Glutamatergic neuron (in vitro differentiated cells): Measurements from ENCODE around the gene PRDM16. TPM values are rescaled to one million over a fixed set of nuclear protein-coding genes. Genes with fewer than 3 reads are reported as not detected.

Experiments
- DNase-seq: peaks from one replicate; pipeline ENCODE4 v3.0.0; 2022
- H3K27ac Mint-ChIP-seq: one replicate; pipeline ENCODE4 v1.8.0; 2020; ENCODE audit warnings: mild to moderate bottlenecking, mixed read lengths, inconsistent platforms; ENCODE audit not compliant: unreplicated experiment
- H3K27me3 Mint-ChIP-seq: one replicate; pipeline ENCODE4 v1.8.0; 2020; ENCODE audit warnings: mild to moderate bottlenecking, moderate library complexity, mixed read lengths, inconsistent platforms; ENCODE audit not compliant: unreplicated experiment
- H3K36me3 Mint-ChIP-seq: one replicate; pipeline ENCODE4 v1.8.0; 2020; ENCODE audit warnings: mild to moderate bottlenecking, mixed read lengths, inconsistent platforms; ENCODE audit not compliant: unreplicated experiment
- H3K4me1 Mint-ChIP-seq: one replicate; pipeline ENCODE4 v1.8.0; 2020; ENCODE audit warnings: mild to moderate bottlenecking, low read depth, mixed read lengths, inconsistent platforms; ENCODE audit not compliant: unreplicated experiment
- H3K4me3 Mint-ChIP-seq: one replicate; pipeline ENCODE4 v1.8.0; 2020; ENCODE audit warnings: mild to moderate bottlenecking, mixed read lengths, inconsistent platforms; ENCODE audit not compliant: unreplicated experiment
- H3K9me3 Mint-ChIP-seq: one replicate; pipeline ENCODE4 v1.8.0; 2020; ENCODE audit warnings: mild to moderate bottlenecking, moderate library complexity, mixed read lengths, inconsistent platforms; ENCODE audit not compliant: unreplicated experiment
- total RNA-seq: library from RNA; stranded (reverse); fragmentation: NEBNext Ultra II Directional; extraction: Animal tissue kit (Norgen Biotek cat#: 25700); gene quantifications from one replicate; pipeline ENCODE4 v1.2.1, GENCODE V29; 2021; ENCODE audit not compliant: unreplicated experiment
- TF ChIP-seq, protein P1 (sequence below): fragments of 200-600 bp; sonication (generic); IDR thresholded peaks from one replicate; pipeline ENCODE4 v1.5.0; 2021; ENCODE audit not compliant: partially characterized antibody, unreplicated experiment

The PRDM16 gene
- total RNA-seq, 1 donor from 2014 or later = 0.07 TPM

DNA sequence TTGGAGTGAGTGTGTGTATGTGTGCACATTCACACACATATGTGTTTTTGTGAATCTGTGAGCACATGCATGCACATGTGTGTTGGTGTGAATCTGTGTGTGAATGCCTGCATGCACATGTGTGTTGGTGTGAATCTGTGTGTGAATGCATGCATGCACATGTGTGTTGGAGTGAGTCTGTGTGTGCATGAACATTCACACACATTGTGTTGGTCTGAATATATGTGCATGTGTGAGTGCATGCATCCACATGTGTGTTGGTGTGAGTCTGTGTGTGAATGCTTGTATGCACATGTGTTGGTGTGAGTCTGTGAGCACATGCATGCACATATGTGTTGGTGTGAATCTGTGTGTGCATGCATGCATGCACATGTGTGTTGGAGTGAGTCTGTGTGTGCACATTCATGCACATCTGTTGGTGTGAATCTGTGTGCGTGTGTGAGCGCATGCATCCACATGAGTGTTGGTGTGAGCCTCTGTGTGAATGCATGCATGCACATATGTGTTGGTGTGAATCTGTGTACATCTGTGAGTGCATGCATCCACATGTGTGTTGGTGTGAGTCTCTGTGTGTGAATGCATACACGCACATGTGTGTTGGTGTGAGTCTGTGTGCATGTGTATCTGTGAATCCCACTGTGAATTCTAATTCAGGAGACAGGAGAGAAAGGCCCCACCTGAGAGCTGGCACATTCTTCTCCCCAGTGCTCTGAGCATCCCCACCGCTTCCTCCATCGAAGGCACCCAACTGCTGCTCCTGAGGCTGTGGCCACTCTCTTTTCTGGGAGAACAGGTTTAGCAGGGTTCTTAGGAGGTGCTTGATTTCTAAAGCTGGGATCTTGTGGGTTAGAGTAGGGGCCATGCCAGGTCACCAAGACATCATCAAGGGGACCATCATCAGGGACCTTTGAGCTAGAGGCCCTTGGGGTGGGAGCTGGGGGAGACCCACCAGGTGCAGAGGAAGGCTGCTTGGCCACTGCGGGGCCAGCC lies 267.9 kb downstream of the PRDM16 start:
- TF ChIP-seq, protein P1, sequence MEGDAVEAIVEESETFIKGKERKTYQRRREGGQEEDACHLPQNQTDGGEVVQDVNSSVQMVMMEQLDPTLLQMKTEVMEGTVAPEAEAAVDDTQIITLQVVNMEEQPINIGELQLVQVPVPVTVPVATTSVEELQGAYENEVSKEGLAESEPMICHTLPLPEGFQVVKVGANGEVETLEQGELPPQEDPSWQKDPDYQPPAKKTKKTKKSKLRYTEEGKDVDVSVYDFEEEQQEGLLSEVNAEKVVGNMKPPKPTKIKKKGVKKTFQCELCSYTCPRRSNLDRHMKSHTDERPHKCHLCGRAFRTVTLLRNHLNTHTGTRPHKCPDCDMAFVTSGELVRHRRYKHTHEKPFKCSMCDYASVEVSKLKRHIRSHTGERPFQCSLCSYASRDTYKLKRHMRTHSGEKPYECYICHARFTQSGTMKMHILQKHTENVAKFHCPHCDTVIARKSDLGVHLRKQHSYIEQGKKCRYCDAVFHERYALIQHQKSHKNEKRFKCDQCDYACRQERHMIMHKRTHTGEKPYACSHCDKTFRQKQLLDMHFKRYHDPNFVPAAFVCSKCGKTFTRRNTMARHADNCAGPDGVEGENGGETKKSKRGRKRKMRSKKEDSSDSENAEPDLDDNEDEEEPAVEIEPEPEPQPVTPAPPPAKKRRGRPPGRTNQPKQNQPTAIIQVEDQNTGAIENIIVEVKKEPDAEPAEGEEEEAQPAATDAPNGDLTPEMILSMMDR = no peak
- no peaks in the 10 kb centered on the region for H3K36me3 Mint-ChIP-seq

DNA sequence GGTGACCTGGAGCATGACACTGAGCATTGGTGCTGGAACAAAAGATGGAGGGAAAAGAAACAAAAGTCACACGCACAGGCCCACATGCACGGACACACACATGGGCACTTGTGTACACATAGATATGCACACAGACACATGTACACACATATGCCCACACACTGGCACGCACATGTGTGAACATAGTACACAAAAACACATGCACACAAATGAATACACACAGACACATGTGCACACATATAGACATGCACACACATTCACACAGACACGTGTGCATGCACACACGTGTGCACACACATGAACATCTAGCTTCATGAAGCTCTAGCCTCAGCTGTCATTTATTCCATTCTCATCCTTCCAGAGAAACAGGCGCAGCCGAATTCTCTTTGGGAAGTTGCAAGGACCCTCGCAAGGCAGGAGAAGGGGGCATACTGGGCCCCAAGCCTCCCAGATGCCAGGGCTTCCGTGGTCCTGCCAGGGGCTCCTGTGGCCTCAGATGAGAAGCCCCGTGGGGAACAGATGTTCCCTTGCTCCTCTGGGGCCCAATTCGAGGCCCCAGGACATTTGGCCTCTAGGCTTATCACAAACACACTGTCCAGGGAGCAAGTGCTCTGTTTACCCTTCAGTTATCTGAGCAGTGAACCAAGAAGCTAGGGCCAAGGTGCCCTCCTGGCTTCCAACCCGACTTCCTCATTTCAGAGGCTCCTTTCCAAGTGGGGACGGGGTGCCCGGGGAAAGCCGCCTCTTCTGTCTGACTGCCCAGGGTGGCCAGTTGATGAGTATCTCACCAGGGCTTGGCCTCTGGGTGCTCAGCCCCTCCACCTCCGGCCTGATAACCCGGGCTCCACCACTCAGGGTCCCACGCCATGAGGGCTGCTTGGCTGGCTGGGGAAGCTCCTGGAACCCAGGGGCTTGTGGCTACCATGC lies 269.1 kb downstream of the PRDM16 start:
- no peaks in the 10 kb centered on the region for H3K4me1 Mint-ChIP-seq
- H3K27ac Mint-ChIP-seq = no peak overlapping the region
- no peaks in the 10 kb centered on the region for H3K36me3 Mint-ChIP-seq
- peaks cover 2% of the 10 kb centered on the region for H3K9me3 Mint-ChIP-seq
- peaks cover 10% of the 10 kb centered on the region for H3K27me3 Mint-ChIP-seq
- no peak for DNase-seq
- TF ChIP-seq, protein P1 = no peak
- no peak overlapping the region for H3K4me3 Mint-ChIP-seq

More for the DNA sequence above, 267.9 kb downstream of the PRDM16 start:
- peaks cover 7% of the 10 kb centered on the region for H3K9me3 Mint-ChIP-seq
- H3K27me3 Mint-ChIP-seq = peaks cover 12% of the 10 kb centered on the region
- DNase-seq = no peak
- no peak overlapping the region for H3K27ac Mint-ChIP-seq
- no peak overlapping the region for H3K4me3 Mint-ChIP-seq
- H3K4me1 Mint-ChIP-seq = no peaks in the 10 kb centered on the region

- H3K27me3 Mint-ChIP-seq = peaks cover 10% of the 10 kb centered on the region
- no peaks in the 10 kb centered on the region for H3K36me3 Mint-ChIP-seq
- H3K9me3 Mint-ChIP-seq = peaks cover 2% of the 10 kb centered on the region
- H3K4me3 Mint-ChIP-seq = no peak overlapping the region
- H3K4me1 Mint-ChIP-seq = no peaks in the 10 kb centered on the region
- H3K27ac Mint-ChIP-seq = no peak overlapping the region
- DNase-seq = no peak
- TF ChIP-seq, protein P1 = no peak
Observed at GRCh38 chr1:3338725-3339070, 269.7 kb downstream of the PRDM16 start.

DNA sequence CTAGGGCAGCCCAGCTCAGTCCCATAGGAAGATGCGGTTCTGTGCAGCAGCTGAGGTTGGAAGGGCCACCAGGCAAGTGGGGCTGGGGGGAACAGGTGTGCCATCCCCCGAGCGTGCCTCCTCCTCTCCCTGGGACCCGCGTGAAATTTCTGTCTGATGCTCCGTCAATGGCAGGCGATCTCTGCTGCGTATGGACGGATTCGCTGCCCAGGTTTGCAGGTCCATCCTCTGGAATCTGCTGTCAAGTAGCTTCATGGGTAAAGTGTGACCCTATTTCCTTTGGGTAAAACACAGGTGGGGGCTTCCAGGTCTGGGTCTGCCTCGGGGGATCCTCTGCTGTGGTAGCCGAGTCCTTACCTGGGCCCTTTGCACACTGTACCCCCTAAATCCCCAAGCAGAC lies 270.9 kb downstream of the PRDM16 start:
- DNase-seq = no peak
- TF ChIP-seq, protein P1 = no peak
- H3K27ac Mint-ChIP-seq = no peak overlapping the region
- no peaks in the 10 kb centered on the region for H3K4me1 Mint-ChIP-seq
- peaks cover 10% of the 10 kb centered on the region for H3K27me3 Mint-ChIP-seq
- H3K9me3 Mint-ChIP-seq = peaks cover 5% of the 10 kb centered on the region
- no peak overlapping the region for H3K4me3 Mint-ChIP-seq
- peaks cover 11% of the 10 kb centered on the region for H3K36me3 Mint-ChIP-seq
